Heart left ventricle (tissue), 16 donors: ENCODE data around the gene ARAP1. TPM values are rescaled to one million over a fixed set of nuclear protein-coding genes. Genes with fewer than 3 reads are reported as not detected.

ENCODE experiments used
- ATAC-seq, 4 donors: fragments of 200-7000 bp; cut with Tn5 transposase; one replicate each; pipeline ENCODE4 v1.9.1; 2020 to 2022; ENCODE audit warnings: moderate library complexity in 4 of 4, mild to moderate bottlenecking in 3 of 4, moderate number of reproducible peaks in 1 of 4
- DNase-seq, 5 donors: peaks; one replicate each; pipeline ENCODE4 v3.0.0-alpha.2; 2020
- H3K27ac ChIP-seq, 12 donors: fragments of 200-600 bp; sonication (generic) in 4 of 12; one replicate each; pipeline versions ENCODE4 v1.5.0 to v1.8.0; 2016 to 2022; ENCODE audit warnings: mild to moderate bottlenecking in 2 of 12
- H3K27me3 ChIP-seq, 9 donors: fragments of 200-600 bp; sonication (generic) in 2 of 9; one replicate each; pipeline versions ENCODE4 v1.5.1 to v1.8.0; 2016 to 2022; ENCODE audit warnings: mild to moderate bottlenecking in 3 of 9
- H3K36me3 ChIP-seq, 9 donors: fragments of 200-600 bp; sonication (generic) in 2 of 9; one replicate each; pipeline versions ENCODE4 v1.5.0 to v1.8.0; 2018 to 2022; ENCODE audit warnings: mild to moderate bottlenecking in 2 of 9
- H3K4me1 ChIP-seq, 12 donors: fragments of 200-600 bp; sonication (generic) in 4 of 12; one replicate each; pipeline versions ENCODE4 v1.5.0 to v1.8.0; 2016 to 2022; ENCODE audit warnings: mild to moderate bottlenecking in 3 of 12
- H3K4me3 ChIP-seq, 12 donors: fragments of 200-600 bp; sonication (generic) in 4 of 12; one replicate each; pipeline versions ENCODE4 v1.5.0 to v1.8.0; 2017 to 2022; ENCODE audit warnings: mild to moderate bottlenecking in 9 of 12, moderate library complexity in 4 of 12
- H3K9me3 ChIP-seq, 12 donors: fragments of 200-600 bp; sonication (generic) in 4 of 12; one replicate each; pipeline versions ENCODE4 v1.5.0 to v1.8.0; 2016 to 2022; ENCODE audit warnings: mild to moderate bottlenecking in 1 of 12
- CTCF ChIP-seq, 12 donors: fragments of 200-600 bp; sonication (generic) in 4 of 12; IDR thresholded peaks; one replicate each; pipeline versions ENCODE4 v1.5.0 to v1.8.0; 2018 to 2022; ENCODE audit warnings: antibody characterized with exemption in 12 of 12, mild to moderate bottlenecking in 5 of 12
- POLR2A ChIP-seq, 2 donors: fragments of 450-650 bp; IDR thresholded peaks; one replicate each; pipeline ENCODE4 v1.6.1; 2017; ENCODE audit warnings: antibody characterized with exemption in 2 of 2, mild to moderate bottlenecking in 2 of 2, moderate library complexity in 2 of 2
- WGBS, 4 donors: extraction: QIAGEN DNeasy Blood & Tissue Kit in 2 of 4; methylation state at CpG; one replicate each; pipeline versions ENCODE4 v1.1.5 to v1.1.7; 2013 to 2018; 5-methylcytosine and 5-hydroxymethylcytosine counted together
- intact Hi-C, 10 donors: fragments of 100-400 bp; cut with DNase I; formaldehyde crosslinking; loops; one replicate each; pipeline versions ENCODE4 v1.11.1 to v1.14.2; 2022
- polyA plus RNA-seq, 2 donors: library from polyadenylated mRNA; stranded (reverse); fragments of 200-250 nt; gene quantifications; one replicate each; pipeline ENCODE4 v1.2.3, GENCODE V29; 2013
- total RNA-seq, 9 donors: library from RNA; depleted of rRNA in 2 of 9; stranded (reverse); fragments of >200 nt in 2 of 9; fragmentation: NEBNext Ultra II Directional in 3 of 9; extraction: Animal tissue kit (Norgen Biotek cat#: 25700) in 3 of 9; gene quantifications; one replicate each; pipeline versions ENCODE4 v1.1.0 to v1.2.4, GENCODE V29; 2016 to 2023
- donor health status: ischemic (EF 13 %, LVEDD 7.1; RV severe dilation, severe dysfunction).
- donor health status: healthy with polysubstance abuse.
- donor health status: DM: no; HTN: yes; CAD: no.
- donor health status: DM: no; HTN: no; CAD: no.
- donor health status: ischemic (EF 25% LVEDD 6.9; RV normal size, moderate dysfunction).
- donor health status: ischemic (EF 25% LVEDD 5.7; RV mildly dilated, moderate dysfunction).
- donor health status: healthy.
- donor health status: DM: yes; HTN: yes; CAD: no.
- donor health status: ischemic (EF 35%, LVEDD 5.7; RV mildly dilated, moderate dysfunction).
- donor health status: nonischemic (EF 11% LVEDD 7.7; RV severe dilation, severe dysfunction).
- donor health status: DM: yes; HTN: yes; CAD: no.
- donor health status: PGD.
- donor health status: ischemic (EF 29% LVEDD 5.4; RV normal size, mild dysfunction).
- donor health status: nonischemic (EF 23%, LVEDD 6.1; RV moderate dilation, normal function).

Gene ARAP1
- total and polyA plus RNA-seq, 11 donors, result 35.4 to 116 (median 43.6) TPM

- H3K27ac ChIP-seq, result peak overlapping the region in 11 of 12 donors; percentile 82 to 98 (median 93)
Observed at GRCh38 chr11:72718101-72718501, 34.1 kb downstream of the ARAP1 start.

GRCh38 chr11:72716788-72717435 lies 35.3 kb downstream of the ARAP1 start:
- TF ChIP-seq POLR2A (IDR thresholded peaks at IDR 0.05), result no peak
- TF ChIP-seq CTCF (IDR thresholded peaks at IDR 0.05), result no peak
- ATAC-seq (no peak), DNase-seq (peak in 1 of 5 donors; percentile 21)
- no peak overlapping the region for H3K4me3 ChIP-seq
- no peaks in the 10 kb centered on the region for H3K27me3 ChIP-seq
- H3K36me3 ChIP-seq, result peaks cover 0 to 38% (median 9%) of the 10 kb centered on the region in 9 donors
- H3K4me1 ChIP-seq, result peaks cover 3 to 95% (median 67%) of the 10 kb centered on the region in 12 donors
- H3K27ac ChIP-seq, result peak overlapping the region in 3 of 12 donors; percentile 12 to 87 (median 14)
- intact Hi-C loops, result no loop called here
- H3K9me3 ChIP-seq, result no peaks in the 10 kb centered on the region
- 73 to 91% (median 88%) methylated on average over 7 to 14 of the region's 14 CpGs for WGBS, 4 donors

More at GRCh38 chr11:72718101-72718501, 34.1 kb downstream of the ARAP1 start:
- no peaks in the 10 kb centered on the region for H3K9me3 ChIP-seq
- WGBS, 4 donors, result 68 to 84% (median 76%) methylated on average over 9 of the region's 9 CpGs
- H3K4me1 ChIP-seq, result peaks cover 3 to 95% (median 65%) of the 10 kb centered on the region in 12 donors
- TF ChIP-seq POLR2A (IDR thresholded peaks at IDR 0.05) (no peak), CTCF (IDR thresholded peaks at IDR 0.05) (no peak)
- H3K27me3 ChIP-seq, result no peaks in the 10 kb centered on the region
- no peak for ATAC-seq
- DNase-seq, result peak in 1 of 5 donors; percentile 41
- intact Hi-C loops, result no loop called here
- H3K36me3 ChIP-seq, result peaks cover 0 to 38% (median 9%) of the 10 kb centered on the region in 9 donors
- peak overlapping the region in 1 of 12 donors; percentile 86 for H3K4me3 ChIP-seq

- WGBS, 4 donors, result 42 to 51% (median 49%) methylated on average over 7 of the region's 7 CpGs
- no peaks in the 10 kb centered on the region for H3K9me3 ChIP-seq
- TF ChIP-seq CTCF (IDR thresholded peaks at IDR 0.05) (no peak), POLR2A (IDR thresholded peaks at IDR 0.05) (no peak)
- DNase-seq, result peak in 1 of 5 donors; percentile 51
- H3K27me3 ChIP-seq, result no peaks in the 10 kb centered on the region
- H3K27ac ChIP-seq, result peak overlapping the region in 2 of 12 donors; percentile 14 to 87
- peak in 1 of 4 donors; percentile 9 for ATAC-seq
- peaks cover 3 to 90% (median 66%) of the 10 kb centered on the region in 12 donors for H3K4me1 ChIP-seq
- H3K4me3 ChIP-seq, result no peak overlapping the region
- intact Hi-C loops, result no loop called here
- peaks cover 0 to 44% (median 14%) of the 10 kb centered on the region in 9 donors for H3K36me3 ChIP-seq
Observed at GRCh38 chr11:72716290-72716689, 35.9 kb downstream of the ARAP1 start.

- DNase-seq (peak in 1 of 5 donors; percentile 26), ATAC-seq (no peak)
- Histone ChIP-seq H3K4me1 (peaks cover 0 to 55% (median 34%) of the 10 kb centered on the region in 12 donors), H3K27ac (peak overlapping the region in 5 of 12 donors; percentile 2 to 82 (median 34)), H3K4me3 (peak overlapping the region in 4 of 12 donors; percentile 5 to 16 (median 8)), H3K9me3 (no peaks in the 10 kb centered on the region), H3K27me3 (no peaks in the 10 kb centered on the region), H3K36me3 (peaks cover 0 to 70% (median 48%) of the 10 kb centered on the region in 9 donors)
- TF ChIP-seq CTCF (IDR thresholded peaks at IDR 0.05) (no peak), POLR2A (IDR thresholded peaks at IDR 0.05) (no peak)
- WGBS, 4 donors, result 39 to 61% (median 44%) methylated on average over 8 to 10 of the region's 10 CpGs
- intact Hi-C loops, result no loop called here
Observed at GRCh38 chr11:72712841-72713240, 39.4 kb downstream of the ARAP1 start.
